Ovary (tissue), 9 donors: Measurements from ENCODE around the gene UBE2V1. TPM values are rescaled to one million over a fixed set of nuclear protein-coding genes. Genes with fewer than 3 reads are reported as not detected.

ENCODE experiments used
- DNase-seq, 5 donors: peaks; one replicate each; pipeline ENCODE4 v3.0.0-alpha.2; 2019 to 2020
- H3K27ac ChIP-seq, 2 donors: fragments of 200-600 bp; one replicate each; pipeline versions ENCODE4 v1.5.1 to v1.8.0; 2019 to 2022
- H3K27me3 ChIP-seq: fragments of 200-600 bp; one replicate; pipeline ENCODE4 v1.8.0; 2022
- H3K36me3 ChIP-seq: fragments of 200-600 bp; sonication (generic); one replicate; pipeline ENCODE4 v1.5.1; 2019
- H3K4me1 ChIP-seq: one replicate; pipeline ENCODE4 v1.8.1; 2013; ENCODE audit warnings: mild to moderate bottlenecking, moderate library complexity; ENCODE audit not compliant: insufficient read depth
- H3K4me3 ChIP-seq: fragments of 200-600 bp; sonication (generic); one replicate; pipeline ENCODE4 v1.5.1; 2017
- H3K9me3 ChIP-seq, 2 donors: fragments of 200-600 bp in 1 of 2; sonication (generic) in 1 of 2; one replicate each; pipeline versions ENCODE4 v1.5.1 to v1.8.1; 2013 to 2019; ENCODE audit warnings: mild to moderate bottlenecking in 1 of 2, moderate library complexity in 1 of 2
- CTCF ChIP-seq, 3 donors: fragments of 450-650 bp in 2 of 3; fragments of 200-600 bp in 1 of 3; IDR thresholded peaks; one replicate each; pipeline versions ENCODE4 v1.5.1 to v1.8.0; 2016 to 2022; ENCODE audit warnings: antibody characterized with exemption in 3 of 3, mild to moderate bottlenecking in 1 of 3
- EP300 ChIP-seq: sonication (generic); formaldehyde crosslinking; IDR thresholded peaks from one replicate; pipeline ENCODE4 v1.6.1; 2017; ENCODE audit warnings: antibody characterized with exemption
- POLR2A ChIP-seq: fragments of 450-650 bp; IDR thresholded peaks from one replicate; pipeline ENCODE4 v1.6.1; 2017; ENCODE audit warnings: antibody characterized with exemption, mild to moderate bottlenecking, moderate library complexity
- WGBS, 3 donors: extraction: QIAGEN DNeasy Blood & Tissue Kit in 1 of 3; methylation state at CpG; one replicate each; pipeline versions ENCODE4 v1.1.5 to v1.1.7; 2013 to 2017; 5-methylcytosine and 5-hydroxymethylcytosine counted together
- intact Hi-C, 4 donors: fragments of 100-400 bp; cut with DNase I; formaldehyde crosslinking; loops; one replicate each; pipeline versions ENCODE4 v1.11.0 to v1.15.1; 2022 to 2023
- polyA plus RNA-seq, 2 donors: library from polyadenylated mRNA; stranded (reverse); fragments of 200-250 nt in 1 of 2; fragments of 350-450 nt in 1 of 2; fragmentation: Illumina TruSeq in 1 of 2; extraction: RNeasy Lipid Tissue Mini Kit (QIAGEN cat#74804) in 1 of 2; gene quantifications; one replicate each; pipeline ENCODE4 v1.2.3, GENCODE V29; 2013 to 2014
- total RNA-seq, 7 donors: library from RNA; depleted of rRNA in 2 of 7; stranded (reverse); fragments of >200 nt in 2 of 7; fragmentation: NEBNext Ultra II Directional in 3 of 7; extraction: Animal tissue kit (Norgen Biotek cat#: 25700) in 3 of 7; gene quantifications; one replicate each; pipeline versions ENCODE4 v1.1.0 to v1.2.4, GENCODE V29; 2016 to 2023
- donor health status: DM: no; HTN: no; CAD: no; lungs with moderate emphysema.
- donor health status: DM: no; HTN: no; CAD: no.
- donor health status: Bipolar disorder and iron deficiency.
- donor health status: DM: yes; HTN: yes; CAD: no.
- donor health status: DM: no; HTN: no; CAD: no.
- donor health status: DM: yes; HTN: yes; CAD: no.

Gene UBE2V1
- total and polyA plus RNA-seq, 9 donors = 43.6 to 189 (median 77.2) TPM

DNA sequence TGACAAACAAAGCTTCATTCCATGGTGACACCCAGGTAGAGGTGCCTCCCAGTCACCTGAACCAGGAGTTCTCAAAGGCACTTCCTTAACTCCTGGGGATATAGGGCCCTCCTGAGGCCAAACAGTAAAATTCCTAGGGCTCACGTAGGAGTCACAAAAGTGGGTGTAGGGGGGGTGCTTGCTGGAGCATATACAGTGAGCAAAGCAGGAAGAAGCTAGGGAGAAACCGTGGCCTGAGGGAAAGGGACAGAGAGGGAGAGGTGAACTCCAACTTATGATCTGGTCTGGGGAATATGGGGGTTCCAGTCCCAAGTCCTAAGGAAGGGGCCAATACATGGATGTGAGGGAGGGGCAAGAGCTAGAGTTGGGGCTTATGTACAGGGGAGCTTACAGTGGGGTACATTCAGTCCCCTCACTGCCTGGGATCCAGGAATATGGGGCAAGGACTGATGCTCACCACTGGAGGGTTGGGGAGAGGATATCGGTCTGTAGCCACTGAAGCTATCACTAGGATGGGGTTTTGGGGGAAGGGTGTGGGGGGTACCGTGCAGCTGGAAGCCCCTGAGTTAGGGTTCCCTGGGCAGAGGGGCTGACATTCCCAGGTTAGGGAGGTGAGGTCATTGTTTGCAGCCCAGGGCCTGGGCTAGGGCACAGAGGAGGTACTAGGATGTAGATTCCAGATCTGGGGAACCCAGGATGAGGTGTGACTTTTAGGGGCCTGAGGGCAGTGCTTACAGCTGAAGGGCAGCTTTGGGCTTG lies 39.6 kb upstream of the UBE2V1 start:
- intact Hi-C loops = loop anchor here in 1 of 4 donors (10.0 kb wide), 1 partner anchor 168 kb away; the partner anchor contains the start of gene SNAI1
- Histone ChIP-seq H3K4me3 (peak overlapping the region; percentile 51), H3K27ac (no peak overlapping the region), H3K4me1 (peaks cover 10% of the 10 kb centered on the region), H3K27me3 (no peaks in the 10 kb centered on the region), H3K9me3 (no peaks in the 10 kb centered on the region), H3K36me3 (no peaks in the 10 kb centered on the region)
- DNase-seq = no peak
- WGBS, 3 donors = 12 to 22% (median 17%) methylated on average over 4 of the region's 4 CpGs
- no peak for TF ChIP-seq EP300
- TF ChIP-seq CTCF (IDR thresholded peaks at IDR 0.05) = no peak
- no peak for TF ChIP-seq POLR2A

- TF ChIP-seq EP300 (no peak), CTCF (IDR thresholded peaks at IDR 0.05) (no peak), POLR2A (no peak)
- Histone ChIP-seq H3K4me1 (peaks cover 10% of the 10 kb centered on the region), H3K36me3 (no peaks in the 10 kb centered on the region), H3K9me3 (no peaks in the 10 kb centered on the region), H3K27ac (no peak overlapping the region), H3K4me3 (no peak overlapping the region), H3K27me3 (no peaks in the 10 kb centered on the region)
- no peak for DNase-seq
- WGBS, 3 donors = 77 to 79% (median 78%) methylated on average over 10 of the region's 10 CpGs
- intact Hi-C loops = loop anchor here in 1 of 4 donors (10.0 kb wide), 1 partner anchor 166 kb away; the partner anchor contains the start of gene SNAI1
Measured at GRCh38 chr20:50151034-50151743, 38.2 kb upstream of the UBE2V1 start.

DNA sequence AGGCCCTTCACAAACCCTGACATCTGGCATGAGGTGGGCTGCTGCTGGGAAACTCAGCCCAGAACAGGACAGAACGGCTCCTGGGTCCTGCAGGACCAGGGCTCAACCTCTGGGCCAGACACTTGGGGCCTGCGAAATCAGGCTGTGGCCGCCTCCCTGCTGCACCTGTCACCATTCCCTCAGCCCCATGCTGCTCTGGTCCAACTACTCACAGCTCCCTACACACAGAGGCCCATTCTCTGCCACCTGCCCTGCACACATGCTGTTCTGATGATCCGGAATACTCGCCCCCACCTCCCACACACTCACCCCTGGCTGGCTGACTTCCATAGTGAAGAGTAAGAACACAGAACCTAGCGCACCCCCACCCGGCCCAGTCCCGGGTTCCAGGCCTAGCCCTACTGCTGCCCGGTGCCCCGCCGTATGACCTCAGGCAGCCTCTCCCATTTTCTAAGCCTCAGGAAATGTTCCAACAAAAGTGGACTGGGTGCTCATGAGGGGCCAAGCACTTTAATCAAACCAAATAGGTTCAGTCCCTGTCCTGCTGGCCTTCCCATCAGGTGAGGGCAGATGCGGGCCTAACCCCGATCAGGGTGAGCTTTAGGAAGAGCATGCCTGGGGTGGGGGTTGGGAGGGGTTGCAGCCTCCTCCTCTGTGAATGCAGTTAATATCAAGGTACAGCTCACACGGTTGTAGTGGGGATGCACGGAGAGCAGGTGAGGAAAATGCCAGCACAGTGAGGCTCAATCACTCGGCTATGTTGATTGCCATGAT lies 36.7 kb upstream of the UBE2V1 start:
- Histone ChIP-seq H3K4me1 (peaks cover 10% of the 10 kb centered on the region), H3K27me3 (no peaks in the 10 kb centered on the region), H3K36me3 (no peaks in the 10 kb centered on the region), H3K9me3 (no peaks in the 10 kb centered on the region), H3K4me3 (no peak overlapping the region), H3K27ac (no peak overlapping the region)
- WGBS, 3 donors = 72 to 73% (median 73%) methylated on average over 16 of the region's 16 CpGs
- no peak for DNase-seq
- intact Hi-C loops = loop anchor here in 1 of 4 donors (10.0 kb wide), 1 partner anchor 165 kb away; the partner anchor contains the start of gene SNAI1
- TF ChIP-seq POLR2A (no peak), CTCF (IDR thresholded peaks at IDR 0.05) (no peak), EP300 (no peak)
